ENCODE results near the gene CD2AP. TPM values are rescaled to one million over a fixed set of nuclear protein-coding genes. Genes with fewer than 3 reads are reported as not detected.
"Not testable (repeated sequence)": the region's sequence is repeated elsewhere in the genome, so short reads cannot be mapped to it uniquely, and the experiment has no call there.

The CD2AP gene
- total and polyA plus RNA-seq, 7 donors = 17.7 to 80.2 (median 21.8) TPM

DNA sequence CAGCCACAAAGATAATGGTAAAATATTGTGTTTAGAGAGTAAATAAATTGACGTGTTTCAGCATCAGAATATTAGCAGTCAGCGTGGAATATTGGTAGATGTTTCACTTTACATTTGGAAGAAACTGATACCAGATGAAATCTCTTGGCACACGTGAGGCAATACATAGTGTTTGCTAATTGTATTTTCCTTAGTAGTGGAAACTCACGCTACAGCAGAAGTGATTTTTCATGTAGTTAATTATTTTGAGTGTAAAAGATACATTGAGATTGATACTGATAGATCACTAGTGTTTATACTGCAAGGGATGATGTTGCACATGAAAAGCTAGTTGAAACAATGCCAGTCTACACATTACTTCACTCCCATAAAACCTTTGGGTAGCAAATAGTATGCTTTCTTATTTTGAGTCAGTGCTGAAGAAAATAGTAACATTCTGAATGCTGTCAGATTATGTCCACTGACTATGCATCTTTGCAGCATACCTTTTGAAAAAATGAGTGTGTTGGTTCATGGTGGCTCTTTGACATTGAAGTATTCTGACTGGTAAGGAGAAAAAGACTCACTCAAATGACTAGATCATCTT, 59.3 kb downstream of the CD2AP start:
- H3K27me3 ChIP-seq = no peaks in the 10 kb centered on the region
- H3K36me3 ChIP-seq = peaks cover 0 to 15% (median 0%) of the 10 kb centered on the region in 4 donors
- 51 to 81% methylated on average over 4 of the region's 4 CpGs for WGBS, 2 donors
- no peak overlapping the region for H3K4me3 ChIP-seq
- DNase-seq = no peak
- intact Hi-C loops (cut with DNase I) = no loop called here
- peaks cover 0 to 6% (median 0%) of the 10 kb centered on the region in 4 donors for H3K4me1 ChIP-seq
- no peak overlapping the region for H3K27ac ChIP-seq
- TF ChIP-seq POLR2A (IDR thresholded peaks at IDR 0.05) (no peak), POLR2AphosphoS5 (IDR thresholded peaks at IDR 0.05) (no peak), EP300 (IDR thresholded peaks at IDR 0.05) (no peak)
- TF ChIP-seq, protein P1, sequence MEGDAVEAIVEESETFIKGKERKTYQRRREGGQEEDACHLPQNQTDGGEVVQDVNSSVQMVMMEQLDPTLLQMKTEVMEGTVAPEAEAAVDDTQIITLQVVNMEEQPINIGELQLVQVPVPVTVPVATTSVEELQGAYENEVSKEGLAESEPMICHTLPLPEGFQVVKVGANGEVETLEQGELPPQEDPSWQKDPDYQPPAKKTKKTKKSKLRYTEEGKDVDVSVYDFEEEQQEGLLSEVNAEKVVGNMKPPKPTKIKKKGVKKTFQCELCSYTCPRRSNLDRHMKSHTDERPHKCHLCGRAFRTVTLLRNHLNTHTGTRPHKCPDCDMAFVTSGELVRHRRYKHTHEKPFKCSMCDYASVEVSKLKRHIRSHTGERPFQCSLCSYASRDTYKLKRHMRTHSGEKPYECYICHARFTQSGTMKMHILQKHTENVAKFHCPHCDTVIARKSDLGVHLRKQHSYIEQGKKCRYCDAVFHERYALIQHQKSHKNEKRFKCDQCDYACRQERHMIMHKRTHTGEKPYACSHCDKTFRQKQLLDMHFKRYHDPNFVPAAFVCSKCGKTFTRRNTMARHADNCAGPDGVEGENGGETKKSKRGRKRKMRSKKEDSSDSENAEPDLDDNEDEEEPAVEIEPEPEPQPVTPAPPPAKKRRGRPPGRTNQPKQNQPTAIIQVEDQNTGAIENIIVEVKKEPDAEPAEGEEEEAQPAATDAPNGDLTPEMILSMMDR (IDR thresholded peaks at IDR 0.05) = no peak
- H3K9me3 ChIP-seq = no peaks in the 10 kb centered on the region

DNA sequence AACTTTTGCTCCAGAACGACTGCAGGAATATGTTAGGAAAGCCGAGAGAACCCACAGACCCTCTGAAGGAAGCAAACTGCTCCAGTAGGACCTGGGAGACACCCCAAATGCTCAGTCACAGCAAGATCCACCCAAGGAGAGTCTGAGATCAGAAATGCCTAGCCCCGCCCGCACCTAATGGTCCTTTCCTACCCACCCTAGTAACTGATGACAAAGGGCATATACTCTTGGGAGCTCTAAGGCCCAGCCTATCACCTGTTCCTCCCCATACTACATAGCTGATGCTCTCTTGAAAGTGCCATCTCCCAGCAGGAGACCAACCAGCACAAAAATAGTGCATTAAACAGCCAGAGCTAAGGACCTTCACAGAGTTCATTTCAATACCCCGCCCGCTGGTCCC, 67.6 kb downstream of the CD2AP start:
- Histone ChIP-seq H3K27ac (no peak overlapping the region), H3K4me3 (no peak overlapping the region), H3K9me3 (no peaks in the 10 kb centered on the region), H3K36me3 (peaks cover 0 to 22% (median 0%) of the 10 kb centered on the region in 4 donors), H3K4me1 (no peaks in the 10 kb centered on the region), H3K27me3 (no peaks in the 10 kb centered on the region)
- intact Hi-C loops (cut with DNase I) = no loop called here
- TF ChIP-seq, protein P1 (IDR thresholded peaks at IDR 0.05) = no peak
- TF ChIP-seq POLR2A (IDR thresholded peaks at IDR 0.05) (no peak), EP300 (IDR thresholded peaks at IDR 0.05) (no peak), POLR2AphosphoS5 (IDR thresholded peaks at IDR 0.05) (no peak)
- no peak for DNase-seq
- 95 to 97% methylated on average over 6 of the region's 6 CpGs for WGBS, 2 donors

DNA sequence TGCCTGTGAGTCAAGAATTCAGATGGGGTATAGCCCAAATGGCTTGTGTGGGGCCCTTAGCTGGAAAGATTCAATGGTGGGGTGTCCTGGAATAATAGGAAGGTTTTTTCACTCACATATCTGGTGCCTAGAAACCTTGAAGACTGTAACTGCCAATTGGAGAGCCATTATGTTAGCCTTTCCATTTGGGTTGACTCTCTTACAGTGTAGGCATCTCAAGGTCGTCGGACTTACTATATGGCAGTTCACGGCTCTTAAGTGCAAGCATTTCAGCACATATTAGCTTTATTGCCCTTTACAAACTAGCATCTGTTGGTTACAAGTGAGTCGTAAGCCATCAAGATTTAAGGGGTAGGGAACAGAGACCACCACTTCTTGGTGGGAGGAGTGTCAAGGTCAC, 74.1 kb downstream of the CD2AP start:
- no peaks in the 10 kb centered on the region for H3K27me3 ChIP-seq
- DNase-seq = no peak
- TF ChIP-seq, protein P1 (IDR thresholded peaks at IDR 0.05) = no peak
- TF ChIP-seq POLR2AphosphoS5 (IDR thresholded peaks at IDR 0.05) = no peak
- TF ChIP-seq EP300 (IDR thresholded peaks at IDR 0.05) = no peak
- no peak for TF ChIP-seq POLR2A (IDR thresholded peaks at IDR 0.05)
- H3K4me1 ChIP-seq = no peaks in the 10 kb centered on the region
- no peak overlapping the region for H3K4me3 ChIP-seq
- H3K36me3 ChIP-seq = peaks cover 0 to 6% (median 0%) of the 10 kb centered on the region in 4 donors
- whole genome bisulfite sequencing, 2 donors = 94 to 96% methylated on average over 4 of the region's 4 CpGs
- H3K9me3 ChIP-seq = no peaks in the 10 kb centered on the region
- H3K27ac ChIP-seq = no peak overlapping the region
- intact Hi-C loops (cut with DNase I) = no loop called here

DNA sequence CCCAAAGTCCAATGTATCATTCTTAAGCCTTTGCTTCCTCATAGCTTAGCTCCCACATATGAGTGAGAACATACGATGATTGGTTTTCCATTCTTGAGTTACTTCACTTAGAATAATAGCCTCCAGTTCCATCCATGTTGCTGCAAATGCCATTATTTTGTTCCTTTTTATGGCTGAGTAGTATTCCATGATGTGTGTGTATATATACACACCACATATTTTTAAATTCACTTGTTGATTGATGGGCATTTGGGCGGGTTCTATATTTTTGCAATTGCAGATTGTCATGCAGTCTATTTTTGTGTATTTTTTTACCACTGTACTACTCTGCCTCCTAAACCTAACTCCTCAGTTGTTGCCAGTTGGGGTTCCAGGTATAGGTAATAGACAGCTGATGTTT, 74.7 kb downstream of the CD2AP start:
- H3K27me3 ChIP-seq = no peaks in the 10 kb centered on the region
- 94 to 95% methylated on average over 2 of the region's 2 CpGs for WGBS, 2 donors
- no peak overlapping the region for H3K4me3 ChIP-seq
- H3K27ac ChIP-seq = no peak overlapping the region
- H3K36me3 ChIP-seq = peaks cover 0 to 8% (median 0%) of the 10 kb centered on the region in 4 donors
- no peak for DNase-seq
- TF ChIP-seq POLR2AphosphoS5 (IDR thresholded peaks at IDR 0.05) (no peak), POLR2A (IDR thresholded peaks at IDR 0.05) (no peak), EP300 (IDR thresholded peaks at IDR 0.05) (no peak)
- TF ChIP-seq, protein P1 (IDR thresholded peaks at IDR 0.05) = no peak
- H3K9me3 ChIP-seq = no peaks in the 10 kb centered on the region
- intact Hi-C loops (cut with DNase I) = no loop called here
- H3K4me1 ChIP-seq = no peaks in the 10 kb centered on the region

DNA sequence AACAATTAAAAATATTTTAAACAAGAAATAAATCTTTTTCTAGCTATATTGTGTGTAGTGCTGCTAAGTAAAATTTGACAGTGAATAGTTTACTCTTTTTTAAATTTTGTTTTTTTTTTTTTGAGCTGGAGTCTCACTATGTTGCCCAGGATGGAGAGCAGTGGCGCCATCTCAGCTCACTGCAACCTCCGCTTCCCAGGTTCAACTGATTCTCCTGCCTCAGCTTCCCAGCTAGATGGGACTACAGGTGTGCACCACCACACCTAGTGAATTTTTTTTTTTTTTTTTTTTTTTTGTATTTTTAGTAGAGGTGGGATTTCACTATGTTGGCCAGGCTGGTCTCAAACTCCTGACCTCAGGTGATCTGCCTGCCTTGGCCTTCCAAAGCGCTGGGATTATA, 75.7 kb downstream of the CD2AP start:
- H3K4me1 ChIP-seq; H3K27me3 ChIP-seq; DNase-seq; H3K9me3 ChIP-seq; H3K4me3 ChIP-seq; intact Hi-C loops (cut with DNase I); H3K36me3 ChIP-seq; H3K27ac ChIP-seq: not testable (repeated sequence)
- WGBS, 2 donors = 97 to 98% methylated on average over 3 of the region's 3 CpGs

DNA sequence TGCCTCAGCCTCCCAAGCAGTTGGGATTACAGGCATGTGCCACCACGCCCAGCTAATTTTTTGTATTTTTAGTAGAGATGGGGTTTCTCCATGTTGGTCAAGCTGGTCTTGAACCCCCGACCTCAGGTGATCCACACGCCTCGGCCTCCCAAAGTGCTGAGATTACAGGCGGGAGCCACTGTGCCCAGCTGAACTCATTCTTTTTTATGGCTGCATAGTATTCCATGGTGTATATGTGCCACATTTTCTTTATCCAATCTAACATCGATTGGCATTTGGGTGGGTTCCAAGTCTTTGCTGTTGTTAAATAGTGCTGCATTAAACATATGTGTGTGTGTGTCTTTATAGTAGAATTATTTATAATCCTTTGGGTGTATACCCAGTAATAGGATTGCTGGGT, 78.9 kb downstream of the CD2AP start:
- H3K27me3 ChIP-seq; H3K4me3 ChIP-seq; H3K9me3 ChIP-seq; H3K4me1 ChIP-seq; H3K27ac ChIP-seq; DNase-seq; H3K36me3 ChIP-seq; intact Hi-C loops (cut with DNase I): not testable (repeated sequence)
- 97 to 99% methylated on average over 6 of the region's 6 CpGs for WGBS, 2 donors

Measured in sigmoid colon (tissue), 7 donors.